Measurements from ENCODE around the gene HDGFL3. TPM values are rescaled to one million over a fixed set of nuclear protein-coding genes. Genes with fewer than 3 reads are reported as not detected.

HDGFL3 gene
- total RNA-seq, 1 donor from 2014 or later, result 84.3 TPM

DNA sequence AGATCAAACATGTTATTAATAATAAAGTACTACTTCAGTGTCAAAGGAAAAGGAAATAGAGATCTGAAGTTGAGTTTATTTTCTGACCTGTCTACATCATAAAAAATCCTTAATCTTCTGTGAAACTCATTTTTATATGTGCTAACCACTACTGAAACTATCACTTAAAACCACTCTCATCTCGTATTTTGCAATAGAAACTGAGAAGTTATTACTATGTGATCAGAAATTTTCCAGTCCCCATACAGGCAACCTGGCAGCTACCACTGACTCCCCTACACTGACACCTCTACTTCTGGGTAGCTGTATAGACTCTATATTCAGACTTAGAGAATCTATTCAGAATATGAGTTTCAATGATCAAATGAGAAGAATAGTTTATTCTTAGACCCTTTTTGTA lies 8.3 kb downstream of the HDGFL3 start:
- Mint-ChIP-seq H3K27ac (ENCODE audit: unreplicated experiment) (no peak overlapping the region), H3K4me1 (ENCODE audit: low read depth) (peaks cover 63% of the 10 kb centered on the region), H3K36me3 (ENCODE audit: low read depth) (no peaks in the 10 kb centered on the region)

DNA sequence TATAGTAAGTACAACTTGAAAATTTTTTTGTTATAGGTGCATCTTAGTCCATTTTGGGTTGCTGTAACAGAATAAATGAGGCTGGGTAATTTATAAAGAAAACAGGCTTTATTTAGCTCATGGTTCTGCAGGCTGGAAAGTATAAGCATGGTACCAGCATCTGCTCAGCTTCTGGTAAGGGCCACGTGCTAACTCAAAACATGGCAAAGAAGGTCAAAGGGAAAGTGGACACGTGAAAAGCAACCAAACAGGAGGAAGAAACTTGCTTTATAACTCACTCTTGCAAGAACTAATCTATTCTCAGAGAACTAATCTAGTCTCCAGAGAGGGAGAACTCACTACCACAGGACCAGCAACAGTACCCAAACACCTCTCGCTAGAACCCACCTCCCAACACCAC lies 9.1 kb downstream of the HDGFL3 start:
- Mint-ChIP-seq H3K27me3 (ENCODE audit: low read depth) (no peaks in the 10 kb centered on the region), H3K27ac (ENCODE audit: unreplicated experiment) (no peak overlapping the region), H3K4me1 (ENCODE audit: low read depth) (peaks cover 66% of the 10 kb centered on the region), H3K4me3 (ENCODE audit: unreplicated experiment) (no peak overlapping the region), H3K36me3 (ENCODE audit: low read depth) (no peaks in the 10 kb centered on the region), H3K9me3 (ENCODE audit: low read depth) (no peaks in the 10 kb centered on the region)
- no peak for DNase-seq (ENCODE audit: low spot score)
- TF ChIP-seq, protein P1, sequence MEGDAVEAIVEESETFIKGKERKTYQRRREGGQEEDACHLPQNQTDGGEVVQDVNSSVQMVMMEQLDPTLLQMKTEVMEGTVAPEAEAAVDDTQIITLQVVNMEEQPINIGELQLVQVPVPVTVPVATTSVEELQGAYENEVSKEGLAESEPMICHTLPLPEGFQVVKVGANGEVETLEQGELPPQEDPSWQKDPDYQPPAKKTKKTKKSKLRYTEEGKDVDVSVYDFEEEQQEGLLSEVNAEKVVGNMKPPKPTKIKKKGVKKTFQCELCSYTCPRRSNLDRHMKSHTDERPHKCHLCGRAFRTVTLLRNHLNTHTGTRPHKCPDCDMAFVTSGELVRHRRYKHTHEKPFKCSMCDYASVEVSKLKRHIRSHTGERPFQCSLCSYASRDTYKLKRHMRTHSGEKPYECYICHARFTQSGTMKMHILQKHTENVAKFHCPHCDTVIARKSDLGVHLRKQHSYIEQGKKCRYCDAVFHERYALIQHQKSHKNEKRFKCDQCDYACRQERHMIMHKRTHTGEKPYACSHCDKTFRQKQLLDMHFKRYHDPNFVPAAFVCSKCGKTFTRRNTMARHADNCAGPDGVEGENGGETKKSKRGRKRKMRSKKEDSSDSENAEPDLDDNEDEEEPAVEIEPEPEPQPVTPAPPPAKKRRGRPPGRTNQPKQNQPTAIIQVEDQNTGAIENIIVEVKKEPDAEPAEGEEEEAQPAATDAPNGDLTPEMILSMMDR (IDR thresholded peaks at IDR 0.05), result no peak

More for the DNA sequence above, 8.3 kb downstream of the HDGFL3 start:
- no peak for DNase-seq (ENCODE audit: low spot score)
- TF ChIP-seq, protein P1 (IDR thresholded peaks at IDR 0.05), result no peak
- Mint-ChIP-seq H3K27me3 (ENCODE audit: low read depth) (no peaks in the 10 kb centered on the region), H3K9me3 (ENCODE audit: low read depth) (no peaks in the 10 kb centered on the region), H3K4me3 (ENCODE audit: unreplicated experiment) (no peak overlapping the region)

DNA sequence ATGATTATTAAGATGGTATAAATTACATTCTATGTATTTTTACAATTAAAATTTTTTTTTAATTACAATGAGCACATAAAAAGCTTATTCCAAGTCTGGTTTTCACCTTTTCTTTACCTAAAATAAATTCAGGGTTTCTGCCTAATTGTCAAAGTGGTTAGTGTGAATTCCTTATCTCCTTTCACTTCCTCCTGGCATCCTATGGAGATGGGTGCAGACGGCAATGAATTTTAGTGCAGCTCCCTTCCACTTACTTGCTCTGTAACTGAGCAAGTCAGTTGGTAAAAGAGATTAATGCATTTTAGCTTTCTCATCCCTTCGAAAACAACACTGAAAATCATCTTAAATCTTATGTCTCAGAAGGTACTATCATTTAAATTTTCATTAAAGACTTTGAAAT lies 13.1 kb downstream of the HDGFL3 start:
- Mint-ChIP-seq H3K4me1 (ENCODE audit: low read depth) (peaks cover 62% of the 10 kb centered on the region), H3K36me3 (ENCODE audit: low read depth) (no peaks in the 10 kb centered on the region), H3K4me3 (ENCODE audit: unreplicated experiment) (no peak overlapping the region), H3K9me3 (ENCODE audit: low read depth) (peaks cover 4% of the 10 kb centered on the region), H3K27me3 (ENCODE audit: low read depth) (no peaks in the 10 kb centered on the region), H3K27ac (ENCODE audit: unreplicated experiment) (no peak overlapping the region)
- TF ChIP-seq, protein P1 (IDR thresholded peaks at IDR 0.05), result no peak
- no peak for DNase-seq (ENCODE audit: low spot score)

DNA sequence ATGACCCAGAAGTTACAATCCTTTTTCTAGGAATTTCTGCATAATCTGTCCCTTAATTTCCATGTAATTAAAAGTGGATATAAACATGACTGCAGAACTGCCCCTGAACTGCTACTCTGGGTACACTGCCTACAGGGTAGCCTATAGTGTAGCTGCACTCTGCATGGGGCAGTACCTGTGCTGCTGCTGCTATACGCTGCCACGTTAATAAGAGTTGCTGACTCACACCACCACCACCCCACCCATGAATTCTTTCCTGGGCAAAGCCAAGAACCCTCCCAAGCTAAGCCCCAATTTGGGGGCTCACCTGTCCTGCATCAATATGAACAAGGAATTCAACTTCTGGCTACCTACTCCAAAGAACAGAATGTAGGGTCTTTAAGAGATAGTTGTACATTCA lies 13.9 kb downstream of the HDGFL3 start:
- no peaks in the 10 kb centered on the region for H3K27me3 Mint-ChIP-seq (ENCODE audit: low read depth)
- H3K4me3 Mint-ChIP-seq (ENCODE audit: unreplicated experiment), result no peak overlapping the region
- H3K27ac Mint-ChIP-seq (ENCODE audit: unreplicated experiment), result no peak overlapping the region
- DNase-seq (ENCODE audit: low spot score), result no peak
- peaks cover 4% of the 10 kb centered on the region for H3K9me3 Mint-ChIP-seq (ENCODE audit: low read depth)
- TF ChIP-seq, protein P1 (IDR thresholded peaks at IDR 0.05), result no peak
- H3K36me3 Mint-ChIP-seq (ENCODE audit: low read depth), result no peaks in the 10 kb centered on the region
- H3K4me1 Mint-ChIP-seq (ENCODE audit: low read depth), result peaks cover 57% of the 10 kb centered on the region

DNA sequence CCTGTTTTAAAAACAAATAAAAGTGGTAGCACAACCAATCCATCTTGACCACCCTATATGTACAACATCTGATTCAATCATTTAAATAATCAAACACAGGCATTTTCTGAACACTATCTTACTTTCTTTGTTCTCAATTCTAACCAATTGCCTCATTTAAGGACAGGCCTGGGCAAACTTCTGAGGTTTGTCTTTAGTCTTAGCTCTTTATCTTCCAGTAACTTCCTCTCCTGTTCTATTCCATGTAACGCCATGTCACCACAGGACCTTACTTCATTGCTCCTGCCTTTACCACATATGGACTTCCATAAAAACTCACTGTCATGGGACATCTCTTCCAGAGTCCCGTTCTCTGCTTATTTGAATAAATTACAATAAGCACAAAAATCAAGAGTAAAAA lies 14.9 kb downstream of the HDGFL3 start:
- Mint-ChIP-seq H3K27me3 (ENCODE audit: low read depth) (no peaks in the 10 kb centered on the region), H3K36me3 (ENCODE audit: low read depth) (no peaks in the 10 kb centered on the region), H3K4me1 (ENCODE audit: low read depth) (peaks cover 50% of the 10 kb centered on the region), H3K27ac (ENCODE audit: unreplicated experiment) (no peak overlapping the region), H3K4me3 (ENCODE audit: unreplicated experiment) (no peak overlapping the region), H3K9me3 (ENCODE audit: low read depth) (peaks cover 4% of the 10 kb centered on the region)
- TF ChIP-seq, protein P1 (IDR thresholded peaks at IDR 0.05), result no peak
- no peak for DNase-seq (ENCODE audit: low spot score)
